Neural progenitor cell (in vitro differentiated cells): ENCODE measurements around the gene MACROD2. TPM values are rescaled to one million over a fixed set of nuclear protein-coding genes. Genes with fewer than 3 reads are reported as not detected.

ENCODE experiments used
- DNase-seq: peaks from one replicate; pipeline ENCODE4 v3.0.0-alpha.2; 2016; ENCODE audit warnings: low spot score
- H2AFZ ChIP-seq: fragments of 200-600 bp; sonication (generic); replicated peaks from 2 replicates; pipeline ENCODE4 v1.6.1; 2016; ENCODE audit warnings: antibody characterized with exemption
- H3F3A ChIP-seq: fragments of 200-600 bp; sonication (generic); 2 replicates; pipeline ENCODE4 v1.6.1; 2016; ENCODE audit warnings: antibody characterized with exemption, low read depth
- H3K27ac ChIP-seq: fragments of 200-600 bp; sonication (generic); 2 replicates; pipeline ENCODE4 v1.5.1; 2016; ENCODE audit warnings: mild to moderate bottlenecking
- H3K27me3 ChIP-seq: fragments of 200-600 bp; sonication (generic); 2 replicates; pipeline ENCODE4 v1.6.1; 2016; ENCODE audit warnings: mild to moderate bottlenecking, moderate library complexity
- H3K36me3 ChIP-seq: fragments of 200-600 bp; sonication (generic); 2 replicates; pipeline ENCODE4 v1.5.1; 2016
- H3K4me1 ChIP-seq: fragments of 200-600 bp; sonication (generic); 2 replicates; pipeline ENCODE4 v1.6.1; 2016; ENCODE audit warnings: mixed run types
- H3K4me2 ChIP-seq: fragments of 200-600 bp; sonication (generic); 2 replicates; pipeline ENCODE4 v1.6.1; 2016
- H3K4me3 ChIP-seq: fragments of 200-600 bp; sonication (generic); 2 replicates; pipeline ENCODE4 v1.5.1; 2016
- H3K79me2 ChIP-seq: fragments of 200-600 bp; sonication (generic); 2 replicates; pipeline ENCODE4 v1.6.1; 2016; ENCODE audit warnings: low read depth
- H3K9ac ChIP-seq: fragments of 200-600 bp; sonication (generic); 2 replicates; pipeline ENCODE4 v1.6.1; 2016
- H3K9me3 ChIP-seq: fragments of 200-600 bp; sonication (generic); 2 replicates; pipeline ENCODE4 v1.5.1; 2016; ENCODE audit warnings: low read depth
- H4K20me1 ChIP-seq: fragments of 200-600 bp; sonication (generic); 2 replicates; pipeline ENCODE4 v1.6.1; 2016; ENCODE audit warnings: low read depth
- H3K27ac Mint-ChIP-seq: 3 replicates; pipeline ENCODE4 v1.8.0; 2021; ENCODE audit warnings: mixed read lengths
- H3K27me3 Mint-ChIP-seq: 2 replicates; pipeline ENCODE4 v1.8.0; 2022; ENCODE audit warnings: low read depth, mild to moderate bottlenecking, inconsistent platforms, moderate library complexity, mixed read lengths; ENCODE audit not compliant: insufficient read depth
- H3K36me3 Mint-ChIP-seq: 3 replicates; pipeline ENCODE4 v1.8.0; 2021; ENCODE audit warnings: mixed read lengths
- H3K4me1 Mint-ChIP-seq: 3 replicates; pipeline ENCODE4 v1.8.0; 2021; ENCODE audit warnings: mixed read lengths
- H3K4me3 Mint-ChIP-seq: 3 replicates; pipeline ENCODE4 v1.8.0; 2021; ENCODE audit warnings: mild to moderate bottlenecking, moderate library complexity, mixed read lengths
- H3K9me3 Mint-ChIP-seq: 3 replicates; pipeline ENCODE4 v1.8.0; 2020; ENCODE audit warnings: mixed read lengths
- EZH2 ChIP-seq: fragments of 200-600 bp; sonication (generic); IDR thresholded peaks from 2 replicates; pipeline ENCODE4 v1.6.1; 2017; ENCODE audit warnings: antibody characterized with exemption, mild to moderate bottlenecking, moderate library complexity
- EZH2phosphoT487 ChIP-seq: fragments of 200-600 bp; sonication (generic); IDR thresholded peaks from 2 replicates; pipeline ENCODE4 v1.6.1; 2017; ENCODE audit warnings: antibody characterized with exemption
- total RNA-seq: library from RNA; depleted of rRNA; stranded (reverse); fragments of >200 nt; gene quantifications from 2 replicates; pipeline ENCODE4 v1.2.3, GENCODE V29; 2015; ENCODE audit warnings: low replicate concordance
- TF ChIP-seq, protein P1 (sequence below): fragments of 200-600 bp; sonication (generic); IDR thresholded peaks from 2 replicates; pipeline ENCODE4 v1.5.1; 2017; ENCODE audit warnings: antibody characterized with exemption, mild to moderate bottlenecking

The MACROD2 gene
- total RNA-seq, 1 donor from 2014 or later, result 11.9 TPM

- Histone ChIP-seq H3K36me3 (no peaks in the 10 kb centered on the region), H3K27ac (no peak overlapping the region), H3K9ac (no peak overlapping the region), H3K9me3 (no peaks in the 10 kb centered on the region), H4K20me1 (no peaks in the 10 kb centered on the region), H2AFZ (no peak overlapping the region), H3K4me2 (no peak overlapping the region), H3K79me2 (no peaks in the 10 kb centered on the region), H3K4me3 (no peak overlapping the region), H3K4me1 (no peaks in the 10 kb centered on the region), H3K27me3 (no peaks in the 10 kb centered on the region), H3F3A (no peaks in the 10 kb centered on the region)
- H3K36me3 Mint-ChIP-seq, result no peaks in the 10 kb centered on the region
- H3K9me3 Mint-ChIP-seq, result no peaks in the 10 kb centered on the region
- H3K27ac Mint-ChIP-seq, result no peak overlapping the region
- no peak overlapping the region for H3K4me3 Mint-ChIP-seq
- no peaks in the 10 kb centered on the region for H3K27me3 Mint-ChIP-seq
- DNase-seq, result no peak
- H3K4me1 Mint-ChIP-seq, result peaks cover 5% of the 10 kb centered on the region
- no peak for TF ChIP-seq EZH2
- no peak for TF ChIP-seq EZH2phosphoT487
- TF ChIP-seq, protein P1, sequence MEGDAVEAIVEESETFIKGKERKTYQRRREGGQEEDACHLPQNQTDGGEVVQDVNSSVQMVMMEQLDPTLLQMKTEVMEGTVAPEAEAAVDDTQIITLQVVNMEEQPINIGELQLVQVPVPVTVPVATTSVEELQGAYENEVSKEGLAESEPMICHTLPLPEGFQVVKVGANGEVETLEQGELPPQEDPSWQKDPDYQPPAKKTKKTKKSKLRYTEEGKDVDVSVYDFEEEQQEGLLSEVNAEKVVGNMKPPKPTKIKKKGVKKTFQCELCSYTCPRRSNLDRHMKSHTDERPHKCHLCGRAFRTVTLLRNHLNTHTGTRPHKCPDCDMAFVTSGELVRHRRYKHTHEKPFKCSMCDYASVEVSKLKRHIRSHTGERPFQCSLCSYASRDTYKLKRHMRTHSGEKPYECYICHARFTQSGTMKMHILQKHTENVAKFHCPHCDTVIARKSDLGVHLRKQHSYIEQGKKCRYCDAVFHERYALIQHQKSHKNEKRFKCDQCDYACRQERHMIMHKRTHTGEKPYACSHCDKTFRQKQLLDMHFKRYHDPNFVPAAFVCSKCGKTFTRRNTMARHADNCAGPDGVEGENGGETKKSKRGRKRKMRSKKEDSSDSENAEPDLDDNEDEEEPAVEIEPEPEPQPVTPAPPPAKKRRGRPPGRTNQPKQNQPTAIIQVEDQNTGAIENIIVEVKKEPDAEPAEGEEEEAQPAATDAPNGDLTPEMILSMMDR, result no peak
Measured at GRCh38 chr20:14489544-14489943, 494.2 kb downstream of the MACROD2 start.

- H3K4me1 Mint-ChIP-seq, result peaks cover 3% of the 10 kb centered on the region
- H3K4me1 ChIP-seq, result no peaks in the 10 kb centered on the region
- no peak overlapping the region for H3K4me2 ChIP-seq
- no peak overlapping the region for H3K4me3 Mint-ChIP-seq
- no peaks in the 10 kb centered on the region for H4K20me1 ChIP-seq
- H3K9me3 Mint-ChIP-seq, result no peaks in the 10 kb centered on the region
- TF ChIP-seq EZH2, result no peak
- no peak for TF ChIP-seq EZH2phosphoT487
- TF ChIP-seq, protein P1, result no peak
- no peaks in the 10 kb centered on the region for H3F3A ChIP-seq
- H3K4me3 ChIP-seq, result no peak overlapping the region
- no peaks in the 10 kb centered on the region for H3K27me3 ChIP-seq
- H3K36me3 ChIP-seq, result no peaks in the 10 kb centered on the region
- peaks cover 5% of the 10 kb centered on the region for H3K27me3 Mint-ChIP-seq
- no peak overlapping the region for H3K27ac Mint-ChIP-seq
- H3K36me3 Mint-ChIP-seq, result no peaks in the 10 kb centered on the region
- no peak for DNase-seq
- H3K27ac ChIP-seq, result no peak overlapping the region
- no peak overlapping the region for H2AFZ ChIP-seq
- H3K79me2 ChIP-seq, result no peaks in the 10 kb centered on the region
- H3K9ac ChIP-seq, result no peak overlapping the region
- H3K9me3 ChIP-seq, result no peaks in the 10 kb centered on the region
Measured at GRCh38 chr20:14491436-14491835, 496.1 kb downstream of the MACROD2 start.

GRCh38 chr20:14493408-14493807 lies 498.1 kb downstream of the MACROD2 start:
- H3K9ac ChIP-seq, result no peak overlapping the region
- no peaks in the 10 kb centered on the region for H3K79me2 ChIP-seq
- H3K4me2 ChIP-seq, result no peak overlapping the region
- H3K27me3 ChIP-seq, result no peaks in the 10 kb centered on the region
- H2AFZ ChIP-seq, result no peak overlapping the region
- Mint-ChIP-seq H3K4me1 (peaks cover 17% of the 10 kb centered on the region), H3K4me3 (no peak overlapping the region), H3K9me3 (no peaks in the 10 kb centered on the region), H3K27me3 (peaks cover 5% of the 10 kb centered on the region), H3K27ac (no peak overlapping the region), H3K36me3 (no peaks in the 10 kb centered on the region)
- H4K20me1 ChIP-seq, result no peaks in the 10 kb centered on the region
- H3K9me3 ChIP-seq, result no peaks in the 10 kb centered on the region
- no peak overlapping the region for H3K4me3 ChIP-seq
- no peak overlapping the region for H3K27ac ChIP-seq
- no peaks in the 10 kb centered on the region for H3F3A ChIP-seq
- H3K4me1 ChIP-seq, result peaks cover under 1% of the 10 kb centered on the region
- TF ChIP-seq, protein P1, result no peak
- no peak for TF ChIP-seq EZH2
- TF ChIP-seq EZH2phosphoT487, result no peak
- DNase-seq, result no peak
- H3K36me3 ChIP-seq, result no peaks in the 10 kb centered on the region
